HG02642 (cell line): Measurements from ENCODE around the gene ZNF892.
"Not testable (repeated sequence)": the region's sequence is repeated elsewhere in the genome, so short reads cannot be mapped to it uniquely, and the experiment has no call there.

ENCODE experiments used
- ATAC-seq: cut with Tn5 transposase; IDR thresholded peaks from one replicate; pipeline ENCODE4 v1.9.1; 2021; ENCODE audit warnings: mild to moderate bottlenecking; ENCODE audit not compliant: unreplicated experiment, poor library complexity

ZNF892 gene

GRCh38 chr2:95220449-95220848 is 13.1 kb downstream of the ZNF892 start:
- ATAC-seq = no peak

- ATAC-seq = no peak
Observed at GRCh38 chr2:95225658-95226057, 18.3 kb downstream of the ZNF892 start.

GRCh38 chr2:95231723-95232122 is 24.4 kb downstream of the ZNF892 start:
- no peak for ATAC-seq

GRCh38 chr2:95232232-95232631 is 24.9 kb downstream of the ZNF892 start:
- no peak for ATAC-seq

GRCh38 chr2:95234286-95234785 is 27.0 kb downstream of the ZNF892 start:
- ATAC-seq = no peak

GRCh38 chr2:95234816-95235215 is 27.5 kb downstream of the ZNF892 start:
- ATAC-seq = no peak

DNA sequence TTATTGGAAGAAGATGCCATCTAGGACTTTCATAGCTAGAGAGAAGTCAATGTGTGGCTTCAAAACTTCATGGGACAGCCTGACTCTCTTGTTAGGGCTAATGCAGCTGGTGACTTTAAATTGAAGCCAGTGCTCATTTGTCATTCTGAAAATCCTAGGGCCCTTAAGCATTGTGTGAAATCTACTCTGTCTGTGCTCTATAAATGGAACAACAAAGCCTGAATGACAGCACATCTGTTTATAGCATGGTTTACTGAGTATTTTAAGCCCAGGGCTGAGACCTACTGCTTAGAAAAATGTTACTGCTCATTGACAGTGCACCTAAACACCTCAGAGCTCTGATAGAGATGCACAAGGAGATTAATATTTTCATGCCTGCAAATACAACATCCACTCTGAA is 30.8 kb downstream of the ZNF892 start:
- ATAC-seq = no peak

DNA sequence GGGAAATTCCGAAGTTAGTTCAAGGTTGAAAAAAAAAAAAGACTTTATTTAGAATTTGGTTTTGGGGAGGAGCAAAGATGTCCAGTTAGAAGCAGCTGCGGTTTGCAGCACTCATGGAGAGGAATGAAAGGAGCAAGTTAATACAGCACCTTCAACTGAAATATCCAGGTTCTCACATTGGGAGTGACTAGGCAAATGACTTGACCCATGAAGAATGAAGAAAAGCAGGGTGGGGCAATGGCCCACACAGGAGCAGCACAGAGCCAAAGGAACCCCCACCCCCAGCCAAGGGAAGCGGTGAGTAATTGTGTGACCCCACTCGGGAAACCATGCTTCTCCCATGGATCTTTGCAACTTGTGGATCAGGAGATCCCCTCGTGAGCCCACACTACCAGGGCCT is 32.8 kb downstream of the ZNF892 start:
- ATAC-seq = no peak

- no peak for ATAC-seq
Observed at GRCh38 chr2:95240556-95240955, 33.2 kb downstream of the ZNF892 start.

- not testable (repeated sequence) for ATAC-seq
Observed at GRCh38 chr2:95242084-95242483, 34.8 kb downstream of the ZNF892 start.
